PC-3 (cell line): ENCODE results near the gene TAF1. TPM values are rescaled to one million over a fixed set of nuclear protein-coding genes. Genes with fewer than 3 reads are reported as not detected.
"Not testable (repeated sequence)": the region's sequence is repeated elsewhere in the genome, so short reads cannot be mapped to it uniquely, and the experiment has no call there.

Experiments used
- ATAC-seq: fragments of 200-7000 bp; cut with Tn5 transposase; 2 replicates; pipeline ENCODE4 v1.9.1; 2020; ENCODE audit warnings: mild to moderate bottlenecking, moderate library complexity
- BruUV-seq: library from RNA; stranded (reverse); fragments of 400-500 nt; replicated peaks from 2 replicates; lab custom pipeline; 2021; lab: Mats Ljungman, UMichigan
- CTCF ChIA-PET: fragments of 300-600 bp; sonication (Branson Sonifier 250); formaldehyde crosslinking; loops from one replicate; lab custom pipeline; 2022; ENCODE audit warnings: antibody characterized with exemption; lab: Charles Lee
- POLR2A ChIA-PET: fragments of 300-600 bp; sonication (Branson Sonifier 250); formaldehyde crosslinking; loops from one replicate; lab custom pipeline; 2022; ENCODE audit warnings: antibody characterized with exemption; ENCODE audit not compliant: unreplicated experiment; lab: Charles Lee
- DNase-seq: peaks from one replicate; pipeline ENCODE4 v3.0.0-alpha.2; 2015
- H2AFZ ChIP-seq: fragments of 300-600 bp; sonication (generic); 2 replicates; pipeline ENCODE4 v1.6.0; 2016; ENCODE audit warnings: antibody characterized with exemption, low read length
- H3F3A ChIP-seq: fragments of 300-600 bp; sonication (generic); one replicate; pipeline ENCODE4 v1.6.0; 2017; ENCODE audit warnings: antibody characterized with exemption, low read length, control low read depth, mild to moderate bottlenecking; ENCODE audit not compliant: unreplicated experiment
- H3K27ac ChIP-seq: fragments of 300-600 bp; sonication (generic); 2 replicates; pipeline ENCODE4 v1.5.1; 2016; ENCODE audit warnings: mild to moderate bottlenecking, low read length
- H3K27me3 ChIP-seq: fragments of 300-600 bp; sonication (generic); 2 replicates; pipeline ENCODE4 v1.6.1; 2016; ENCODE audit warnings: low read length, mixed read lengths
- H3K36me3 ChIP-seq: fragments of 300-600 bp; sonication (generic); 2 replicates; pipeline ENCODE4 v1.6.1; 2016; ENCODE audit warnings: low read depth, mixed run types, low read length, mixed read lengths
- H3K4me1 ChIP-seq: fragments of 300-600 bp; sonication (generic); 2 replicates; pipeline ENCODE4 v1.5.1; 2016; ENCODE audit warnings: low read length; ENCODE audit not compliant: insufficient read depth
- H3K4me2 ChIP-seq: fragments of 300-600 bp; sonication (generic); 2 replicates; pipeline ENCODE4 v1.6.0; 2016; ENCODE audit warnings: low read length
- H3K4me3 ChIP-seq: fragments of 300-600 bp; sonication (generic); 2 replicates; pipeline ENCODE4 v1.5.1; 2016; ENCODE audit warnings: mild to moderate bottlenecking, low read length, mixed read lengths
- H3K79me2 ChIP-seq: fragments of 300-600 bp; sonication (generic); 2 replicates; pipeline ENCODE4 v1.6.1; 2017; ENCODE audit warnings: low read length, mixed read lengths
- H3K9ac ChIP-seq: fragments of 300-600 bp; sonication (generic); 2 replicates; pipeline ENCODE4 v1.6.0; 2016; ENCODE audit warnings: mild to moderate bottlenecking, low read length
- H3K9me2 ChIP-seq: fragments of 300-600 bp; sonication (generic); replicated peaks from 2 replicates; pipeline ENCODE4 v1.6.1; 2016; ENCODE audit warnings: mixed run types, low read length, mixed read lengths
- H3K9me3 ChIP-seq: fragments of 300-600 bp; sonication (generic); 2 replicates; pipeline ENCODE4 v1.6.1; 2016; ENCODE audit warnings: low read length, mixed read lengths
- H4K20me1 ChIP-seq: fragments of 300-600 bp; sonication (generic); 2 replicates; pipeline ENCODE4 v1.6.1; 2016; ENCODE audit warnings: low read length, mixed read lengths
- CTCF ChIP-seq: fragments of 300-600 bp; sonication (generic); conservative IDR thresholded peaks from 2 replicates; pipeline ENCODE4 v1.5.1; 2017; ENCODE audit warnings: antibody characterized with exemption, low read depth, mild to moderate bottlenecking, low read length
- EZH2 ChIP-seq: fragments of 300-600 bp; sonication (generic); IDR thresholded peaks from one replicate; pipeline ENCODE4 v1.6.1; 2017; ENCODE audit warnings: antibody characterized with exemption, mild to moderate bottlenecking, low read length; ENCODE audit not compliant: unreplicated experiment
- EZH2phosphoT487 ChIP-seq: fragments of 300-600 bp; sonication (generic); IDR thresholded peaks from 2 replicates; pipeline ENCODE4 v1.6.1; 2018; ENCODE audit warnings: mild to moderate bottlenecking, antibody characterized with exemption, low read length, borderline replicate concordance
- intact Hi-C: fragments of 100-400 bp; cut with micrococcal nuclease; formaldehyde crosslinking; loops from 2 replicates; pipeline ENCODE4 v1.9.0; 2023
- total RNA-seq: library from RNA; depleted of rRNA; stranded (reverse); fragments of >200 nt; gene quantifications from 2 replicates; pipeline ENCODE4 v1.2.3, GENCODE V29; 2014

Gene TAF1
- total RNA-seq, 1 experiment from 2014 or later, result 36.8 TPM

DNA sequence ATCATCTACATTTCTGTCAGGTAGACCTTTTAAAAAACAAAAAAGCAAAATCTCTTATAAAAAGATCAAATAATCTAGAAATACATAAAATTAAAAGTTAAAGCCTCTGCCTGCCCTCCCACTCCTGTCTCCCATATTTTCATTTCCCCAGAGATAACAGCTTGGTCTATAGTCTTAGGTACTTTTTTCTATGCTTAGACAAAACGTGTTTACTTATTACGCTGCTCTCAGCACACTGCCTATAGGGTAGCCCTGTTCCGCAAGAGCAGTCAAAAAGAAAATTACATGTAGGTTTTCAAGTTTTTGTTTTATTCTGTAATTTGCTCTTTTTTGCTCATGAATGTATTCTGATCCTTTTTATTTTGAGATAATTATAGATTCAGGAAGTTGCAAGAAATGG, 73.3 kb downstream of the TAF1 start:
- no peak overlapping the region for H3K27ac ChIP-seq
- intact Hi-C loops, result loop anchor here (10.0 kb wide), 1 partner anchor 215 kb away; no protein-coding TSS in a partner anchor
- H3K4me3 ChIP-seq, result no peak overlapping the region
- no peaks in the 10 kb centered on the region for H3K27me3 ChIP-seq
- H3K9me3 ChIP-seq, result no peaks in the 10 kb centered on the region
- TF ChIP-seq EZH2, result no peak
- no peak for TF ChIP-seq EZH2phosphoT487
- no peak for TF ChIP-seq CTCF
- H3K4me2 ChIP-seq, result no peak overlapping the region
- no TSS peak for BruUV-seq
- DNase-seq (no peak), ATAC-seq (no peak)
- no peak overlapping the region for H2AFZ ChIP-seq
- H3F3A ChIP-seq, result no peaks in the 10 kb centered on the region
- H3K79me2 ChIP-seq, result no peaks in the 10 kb centered on the region
- peaks cover 10% of the 10 kb centered on the region for H3K36me3 ChIP-seq
- no peak overlapping the region for H3K9ac ChIP-seq
- ChIA-PET CTCF (no interaction called here), POLR2A (no interaction called here)
- H3K9me2 ChIP-seq, result no peaks in the 10 kb centered on the region
- H4K20me1 ChIP-seq, result no peaks in the 10 kb centered on the region
- H3K4me1 ChIP-seq, result no peaks in the 10 kb centered on the region

DNA sequence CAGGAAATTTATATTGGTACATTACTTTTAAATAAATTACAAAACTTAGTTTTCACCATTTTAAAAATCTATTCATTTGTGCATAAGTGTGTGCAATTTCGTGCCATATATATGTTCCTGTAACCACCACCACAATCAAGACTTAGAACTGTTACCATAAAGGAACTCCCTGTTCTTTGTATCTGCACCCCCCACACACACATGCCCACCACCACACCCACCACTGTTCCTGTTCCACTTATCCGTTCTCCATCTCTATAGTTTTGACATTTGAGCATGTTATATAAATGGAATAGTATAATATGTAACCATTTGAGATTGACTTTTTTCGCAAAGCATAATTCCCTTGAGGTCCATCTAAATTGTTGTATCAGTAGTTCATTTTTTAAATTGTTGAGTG, 73.7 kb downstream of the TAF1 start:
- H3K9me2 ChIP-seq, result no peaks in the 10 kb centered on the region
- ChIA-PET CTCF (no interaction called here), POLR2A (interaction anchor here (0.5 kb wide), 1 partner anchor 74 kb away, joined by 4 read pairs; the partner anchor contains the start of gene TAF1)
- no peak overlapping the region for H3K27ac ChIP-seq
- H2AFZ ChIP-seq, result no peak overlapping the region
- H4K20me1 ChIP-seq, result no peaks in the 10 kb centered on the region
- H3K9me3 ChIP-seq, result no peaks in the 10 kb centered on the region
- DNase-seq, result no peak
- H3K9ac ChIP-seq, result no peak overlapping the region
- BruUV-seq, result no TSS peak
- no peak overlapping the region for H3K4me3 ChIP-seq
- peaks cover 6% of the 10 kb centered on the region; the same call in 1 of the 2 replicates for H3K36me3 ChIP-seq
- H3K4me1 ChIP-seq, result no peaks in the 10 kb centered on the region
- no peaks in the 10 kb centered on the region for H3K79me2 ChIP-seq
- intact Hi-C loops, result loop anchor here (10.0 kb wide), 1 partner anchor 215 kb away; no protein-coding TSS in a partner anchor
- ATAC-seq, result no peak
- H3K4me2 ChIP-seq, result no peak overlapping the region
- no peaks in the 10 kb centered on the region for H3F3A ChIP-seq
- no peaks in the 10 kb centered on the region for H3K27me3 ChIP-seq
- TF ChIP-seq EZH2 (no peak), EZH2phosphoT487 (no peak), CTCF (no peak)

DNA sequence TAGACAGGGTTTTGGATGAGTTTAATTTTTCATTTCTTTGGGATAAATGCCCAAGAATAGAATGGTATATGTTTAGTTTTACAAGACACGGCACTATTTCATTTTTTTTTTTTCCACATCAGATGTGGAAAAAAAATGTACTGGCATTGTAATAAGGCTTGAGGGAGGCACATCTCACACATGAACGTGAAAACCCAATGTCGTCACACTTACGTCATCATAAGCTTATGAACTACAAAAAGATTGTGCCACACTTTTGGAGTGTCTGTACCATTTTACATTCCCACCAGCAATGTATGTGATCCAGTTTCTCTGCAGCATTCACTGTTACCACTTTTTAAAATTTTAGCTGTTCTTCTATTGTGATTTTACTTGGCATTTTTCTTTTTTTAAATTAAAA, 74.2 kb downstream of the TAF1 start:
- no peak overlapping the region for H2AFZ ChIP-seq
- no peak overlapping the region for H3K4me2 ChIP-seq
- no peak for ATAC-seq
- no peak overlapping the region for H3K4me3 ChIP-seq
- H3K4me1 ChIP-seq, result no peaks in the 10 kb centered on the region
- no TSS peak for BruUV-seq
- ChIA-PET POLR2A (interaction anchor here (0.5 kb wide), 1 partner anchor 74 kb away, joined by 4 read pairs; the partner anchor contains the start of gene TAF1), CTCF (no interaction called here)
- no peak overlapping the region for H3K27ac ChIP-seq
- no peaks in the 10 kb centered on the region for H3F3A ChIP-seq
- no peaks in the 10 kb centered on the region for H4K20me1 ChIP-seq
- TF ChIP-seq CTCF (no peak), EZH2 (no peak), EZH2phosphoT487 (no peak)
- peaks cover 9% of the 10 kb centered on the region for H3K36me3 ChIP-seq
- intact Hi-C loops, result no loop called here
- no peaks in the 10 kb centered on the region for H3K9me2 ChIP-seq
- no peaks in the 10 kb centered on the region for H3K79me2 ChIP-seq
- H3K27me3 ChIP-seq, result no peaks in the 10 kb centered on the region
- no peak for DNase-seq
- no peak overlapping the region for H3K9ac ChIP-seq
- no peaks in the 10 kb centered on the region for H3K9me3 ChIP-seq

GRCh38 chrX:71441809-71442208, 75.7 kb downstream of the TAF1 start:
- H3F3A ChIP-seq, H3K27ac ChIP-seq, intact Hi-C loops, DNase-seq, H3K9me3 ChIP-seq, H3K4me1 ChIP-seq, H4K20me1 ChIP-seq, POLR2A ChIA-PET, BruUV-seq, H2AFZ ChIP-seq, H3K9ac ChIP-seq, H3K79me2 ChIP-seq, H3K4me2 ChIP-seq, H3K27me3 ChIP-seq, H3K9me2 ChIP-seq, ATAC-seq, CTCF ChIA-PET, H3K4me3 ChIP-seq: not testable (repeated sequence)
- peaks cover 13% of the 10 kb centered on the region for H3K36me3 ChIP-seq
